OCI-LY7 (cell line): ENCODE data around the gene CCDC9B. TPM values are rescaled to one million over a fixed set of nuclear protein-coding genes. Genes with fewer than 3 reads are reported as not detected.

ENCODE experiments used
- BruUV-seq: library from RNA; stranded (reverse); fragments of 400-500 nt; replicated peaks from 2 replicates; lab custom pipeline; 2021; lab: Mats Ljungman, UMichigan
- CTCF ChIA-PET: fragments of 300-600 bp; sonication (Branson Sonifier 250); formaldehyde crosslinking; loops from one replicate; lab custom pipeline; 2022; ENCODE audit warnings: antibody characterized with exemption; ENCODE audit not compliant: unreplicated experiment; lab: Charles Lee
- POLR2A ChIA-PET: fragments of 300-600 bp; sonication (Branson Sonifier 250); formaldehyde crosslinking; loops from one replicate; lab custom pipeline; 2022; ENCODE audit warnings: antibody characterized with exemption; lab: Charles Lee
- DNase-seq: peaks from one replicate; pipeline ENCODE4 v3.0.0-alpha.2; 2015; ENCODE audit warnings: low spot score
- H2AFZ ChIP-seq: fragments of 200-600 bp; sonication (generic), shearing (Covaris generic); 2 replicates; pipeline ENCODE4 v1.6.1; 2014; ENCODE audit warnings: mild to moderate bottlenecking, antibody characterized with exemption, low read length, moderate library complexity
- H3K27ac ChIP-seq: fragments of 200-600 bp; sonication (generic); 2 replicates; pipeline ENCODE4 v1.5.1; 2014; ENCODE audit warnings: mixed run types, low read depth, mild to moderate bottlenecking, moderate library complexity, low read length, inconsistent platforms; ENCODE audit not compliant: poor library complexity, severe bottlenecking
- H3K36me3 ChIP-seq: fragments of 200-600 bp; sonication (generic); 2 replicates; pipeline ENCODE4 v1.6.1; 2014; ENCODE audit warnings: mild to moderate bottlenecking, antibody characterized with exemption, low read length, moderate library complexity, mixed read lengths; ENCODE audit not compliant: insufficient read depth
- H3K4me1 ChIP-seq: fragments of 200-600 bp; sonication (generic); 2 replicates; pipeline ENCODE4 v1.5.1; 2014; ENCODE audit warnings: mild to moderate bottlenecking, low read length; ENCODE audit not compliant: insufficient read depth, poor library complexity, severe bottlenecking
- H3K4me2 ChIP-seq: fragments of 200-600 bp; sonication (generic); 2 replicates; pipeline ENCODE4 v1.6.1; 2014; ENCODE audit warnings: mild to moderate bottlenecking, low read length
- H3K4me3 ChIP-seq: fragments of 200-600 bp; sonication (generic); 2 replicates; pipeline ENCODE4 v1.5.1; 2014; ENCODE audit warnings: mild to moderate bottlenecking, low read depth, low read length; ENCODE audit not compliant: poor library complexity, severe bottlenecking
- H3K79me2 ChIP-seq: fragments of 200-600 bp; sonication (generic); 2 replicates; pipeline ENCODE4 v1.6.1; 2016; ENCODE audit warnings: low read depth, mild to moderate bottlenecking, low read length, moderate library complexity, mixed read lengths; ENCODE audit not compliant: insufficient read depth
- H3K9me2 ChIP-seq: fragments of 200-600 bp; sonication (generic); 2 replicates; pipeline ENCODE4 v1.6.1; 2016; ENCODE audit warnings: mild to moderate bottlenecking, low read length, mixed read lengths; ENCODE audit not compliant: insufficient read depth
- H3K9me3 ChIP-seq: fragments of 200-600 bp; sonication (generic); 2 replicates; pipeline ENCODE4 v1.6.1; 2014; ENCODE audit warnings: mild to moderate bottlenecking, mixed run types, low read length, mixed read lengths
- H4K20me1 ChIP-seq: fragments of 200-600 bp; sonication (generic); 2 replicates; pipeline ENCODE4 v1.6.1; 2014; ENCODE audit warnings: mild to moderate bottlenecking, antibody characterized with exemption, low read length, moderate library complexity, mixed read lengths; ENCODE audit not compliant: insufficient read depth
- CTCF ChIP-seq: fragments of 200-600 bp; sonication (generic); conservative IDR thresholded peaks from 2 replicates; pipeline ENCODE4 v1.5.1; 2014; ENCODE audit warnings: mild to moderate bottlenecking, antibody characterized with exemption, low read length, moderate library complexity, mixed read lengths
- EZH2phosphoT487 ChIP-seq: fragments of 200-600 bp; sonication (generic); IDR thresholded peaks from 2 replicates; pipeline ENCODE4 v1.6.1; 2018; ENCODE audit warnings: low read depth, borderline replicate concordance, mild to moderate bottlenecking, mixed run types, antibody characterized with exemption, low read length, moderate library complexity, mixed read lengths
- intact Hi-C: fragments of 100-400 bp; cut with micrococcal nuclease; formaldehyde crosslinking; loops from one replicate; pipeline ENCODE4 v1.10.0; 2022; ENCODE audit not compliant: unreplicated experiment
- total RNA-seq, 2 experiments: library from RNA; depleted of rRNA in 1 of 2; stranded (reverse); fragments of >200 nt in 1 of 2; shearing (Covaris generic) in 1 of 2; gene quantifications; 2 replicates each; pipeline ENCODE4 v1.2.3, GENCODE V29; 2014 to 2022

CCDC9B gene
- total RNA-seq, 2 experiments from 2014 or later = 1.4 TPM; not detected in 1

- Histone ChIP-seq H2AFZ (no peak overlapping the region), H3K9me3 (no peaks in the 10 kb centered on the region), H3K9me2 (no peaks in the 10 kb centered on the region), H3K27ac (no peak overlapping the region), H3K4me1 (no peaks in the 10 kb centered on the region), H3K4me2 (no peak overlapping the region), H3K4me3 (no peak overlapping the region), H4K20me1 (no peaks in the 10 kb centered on the region), H3K79me2 (no peaks in the 10 kb centered on the region), H3K36me3 (no peaks in the 10 kb centered on the region)
- BruUV-seq = no TSS peak
- no peak for DNase-seq
- TF ChIP-seq EZH2phosphoT487 (no peak), CTCF (no peak)
- POLR2A ChIA-PET = interaction anchor here (0.6 kb wide), 1 partner anchor 689 kb away, joined by 6 read pairs; no protein-coding TSS in a partner anchor
- CTCF ChIA-PET = interaction anchor here (0.5 kb wide), 1 partner anchor 12 kb away, joined by 3 read pairs; no protein-coding TSS in a partner anchor
- intact Hi-C loops = no loop called here
These were observed 23.8 kb downstream of the CCDC9B start for GRCh38 chr15:40316931-40317330.

- no peaks in the 10 kb centered on the region for H3K79me2 ChIP-seq
- intact Hi-C loops = no loop called here
- ChIA-PET POLR2A (interaction anchor here (1.4 kb wide), 1 partner anchor 13 kb away, joined by 4 read pairs; no protein-coding TSS in a partner anchor), CTCF (no interaction called here)
- no peak overlapping the region for H3K4me3 ChIP-seq
- H4K20me1 ChIP-seq = no peaks in the 10 kb centered on the region
- H3K36me3 ChIP-seq = no peaks in the 10 kb centered on the region
- H3K27ac ChIP-seq = no peak overlapping the region
- no peak for TF ChIP-seq CTCF
- no peak for TF ChIP-seq EZH2phosphoT487
- H3K9me3 ChIP-seq = no peaks in the 10 kb centered on the region
- no TSS peak for BruUV-seq
- no peaks in the 10 kb centered on the region for H3K4me1 ChIP-seq
- no peak overlapping the region for H3K4me2 ChIP-seq
- H2AFZ ChIP-seq = no peak overlapping the region
- no peak for DNase-seq
- H3K9me2 ChIP-seq = no peaks in the 10 kb centered on the region
These were observed 25.9 kb downstream of the CCDC9B start for GRCh38 chr15:40314723-40315276.
